NCI-H1092 (cell line): ENCODE measurements around the gene SMYD3.

Experiments used
- DNase-seq: peaks from one replicate; lab custom pipeline; 2025; lab: John Stamatoyannopoulos, UW

SMYD3 gene

GRCh38 chr1:246304484-246305259, 202.4 kb downstream of the SMYD3 start:
- no peak for DNase-seq

GRCh38 chr1:246302711-246303317, 204.3 kb downstream of the SMYD3 start:
- DNase-seq: no peak

- no peak for DNase-seq
These were observed 204.8 kb downstream of the SMYD3 start for GRCh38 chr1:246302251-246302625.

GRCh38 chr1:246301553-246302250, 205.4 kb downstream of the SMYD3 start:
- DNase-seq: no peak

GRCh38 chr1:246300626-246301549, 206.2 kb downstream of the SMYD3 start:
- DNase-seq: no peak

GRCh38 chr1:246297279-246298265, 209.5 kb downstream of the SMYD3 start:
- DNase-seq: no peak

GRCh38 chr1:246295968-246296367, 211.1 kb downstream of the SMYD3 start:
- no peak for DNase-seq

- DNase-seq: no peak
These were observed 211.7 kb downstream of the SMYD3 start for GRCh38 chr1:246295340-246295739.

- no peak for DNase-seq
These were observed 212.8 kb downstream of the SMYD3 start for GRCh38 chr1:246294263-246294662.

GRCh38 chr1:246293366-246294121, 213.5 kb downstream of the SMYD3 start:
- DNase-seq: no peak

GRCh38 chr1:246292571-246292970, 214.5 kb downstream of the SMYD3 start:
- no peak for DNase-seq

- DNase-seq: no peak
These were observed 216.0 kb downstream of the SMYD3 start for GRCh38 chr1:246291127-246291526.

- no peak for DNase-seq
These were observed 223.2 kb downstream of the SMYD3 start for GRCh38 chr1:246283771-246284410.

- no peak for DNase-seq
These were observed 225.4 kb downstream of the SMYD3 start for GRCh38 chr1:246281639-246282038.

- DNase-seq: no peak
These were observed 225.9 kb downstream of the SMYD3 start for GRCh38 chr1:246281195-246281594.

- no peak for DNase-seq
These were observed 226.5 kb downstream of the SMYD3 start for GRCh38 chr1:246280551-246280950.

GRCh38 chr1:246279402-246279801, 227.7 kb downstream of the SMYD3 start:
- no peak for DNase-seq

GRCh38 chr1:246278371-246278770, 228.7 kb downstream of the SMYD3 start:
- no peak for DNase-seq

- no peak for DNase-seq
These were observed 232.0 kb downstream of the SMYD3 start for GRCh38 chr1:246275036-246275435.

- no peak for DNase-seq
These were observed 232.9 kb downstream of the SMYD3 start for GRCh38 chr1:246274186-246274585.
